ENCODE measurements around the gene PSMC1.
"Not testable (repeated sequence)": the region's sequence is repeated elsewhere in the genome, so short reads cannot be mapped to it uniquely, and the experiment has no call there.

PSMC1 gene

DNA sequence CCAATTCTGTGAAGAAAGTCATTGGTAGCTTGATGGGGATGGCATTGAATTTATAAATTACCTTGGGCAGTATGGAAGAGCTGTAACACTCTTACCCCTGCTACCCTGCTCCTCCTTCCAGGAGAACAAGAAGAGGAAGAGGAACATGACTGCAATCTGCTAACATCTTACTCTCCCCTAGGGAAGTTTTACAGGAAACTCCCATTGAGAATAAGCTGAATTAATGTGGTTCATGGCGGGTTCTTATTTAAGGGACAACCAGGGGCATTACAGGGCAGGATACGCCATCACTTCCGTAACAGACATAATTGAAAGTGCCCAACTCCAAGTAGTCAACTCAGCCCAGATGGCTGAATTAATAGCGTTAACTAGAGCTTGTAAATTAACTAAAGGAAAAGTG, 9.4 kb upstream of the PSMC1 start:
- no peak overlapping the region for H3K4me3 ChIP-seq (replicated peaks; ENCODE audit: low read depth, low read length)
- DNase-seq (ENCODE audit: extremely low read depth, low read depth), result no peak
- TF ChIP-seq, protein P1, sequence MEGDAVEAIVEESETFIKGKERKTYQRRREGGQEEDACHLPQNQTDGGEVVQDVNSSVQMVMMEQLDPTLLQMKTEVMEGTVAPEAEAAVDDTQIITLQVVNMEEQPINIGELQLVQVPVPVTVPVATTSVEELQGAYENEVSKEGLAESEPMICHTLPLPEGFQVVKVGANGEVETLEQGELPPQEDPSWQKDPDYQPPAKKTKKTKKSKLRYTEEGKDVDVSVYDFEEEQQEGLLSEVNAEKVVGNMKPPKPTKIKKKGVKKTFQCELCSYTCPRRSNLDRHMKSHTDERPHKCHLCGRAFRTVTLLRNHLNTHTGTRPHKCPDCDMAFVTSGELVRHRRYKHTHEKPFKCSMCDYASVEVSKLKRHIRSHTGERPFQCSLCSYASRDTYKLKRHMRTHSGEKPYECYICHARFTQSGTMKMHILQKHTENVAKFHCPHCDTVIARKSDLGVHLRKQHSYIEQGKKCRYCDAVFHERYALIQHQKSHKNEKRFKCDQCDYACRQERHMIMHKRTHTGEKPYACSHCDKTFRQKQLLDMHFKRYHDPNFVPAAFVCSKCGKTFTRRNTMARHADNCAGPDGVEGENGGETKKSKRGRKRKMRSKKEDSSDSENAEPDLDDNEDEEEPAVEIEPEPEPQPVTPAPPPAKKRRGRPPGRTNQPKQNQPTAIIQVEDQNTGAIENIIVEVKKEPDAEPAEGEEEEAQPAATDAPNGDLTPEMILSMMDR (IDR thresholded peaks at IDR 0.05; ENCODE audit: low read depth, low read length, missing control alignments), result no peak

- not testable (repeated sequence) for DNase-seq (ENCODE audit: extremely low read depth, low read depth); H3K4me3 ChIP-seq (replicated peaks; ENCODE audit: low read depth, low read length)
These were observed 8.9 kb upstream of the PSMC1 start for GRCh38 chr14:90247441-90247840.

GRCh38 chr14:90248594-90248993, 7.8 kb upstream of the PSMC1 start:
- H3K4me3 ChIP-seq (replicated peaks; ENCODE audit: low read depth, low read length), result no peak overlapping the region
- TF ChIP-seq, protein P1 (IDR thresholded peaks at IDR 0.05; ENCODE audit: low read depth, low read length, missing control alignments), result no peak
- DNase-seq (ENCODE audit: extremely low read depth, low read depth), result no peak

- DNase-seq (ENCODE audit: extremely low read depth, low read depth), result no peak
- TF ChIP-seq, protein P1 (IDR thresholded peaks at IDR 0.05; ENCODE audit: low read depth, low read length, missing control alignments), result no peak
- no peak overlapping the region for H3K4me3 ChIP-seq (replicated peaks; ENCODE audit: low read depth, low read length)
These were observed 2.5 kb upstream of the PSMC1 start for GRCh38 chr14:90253826-90254225.

DNA sequence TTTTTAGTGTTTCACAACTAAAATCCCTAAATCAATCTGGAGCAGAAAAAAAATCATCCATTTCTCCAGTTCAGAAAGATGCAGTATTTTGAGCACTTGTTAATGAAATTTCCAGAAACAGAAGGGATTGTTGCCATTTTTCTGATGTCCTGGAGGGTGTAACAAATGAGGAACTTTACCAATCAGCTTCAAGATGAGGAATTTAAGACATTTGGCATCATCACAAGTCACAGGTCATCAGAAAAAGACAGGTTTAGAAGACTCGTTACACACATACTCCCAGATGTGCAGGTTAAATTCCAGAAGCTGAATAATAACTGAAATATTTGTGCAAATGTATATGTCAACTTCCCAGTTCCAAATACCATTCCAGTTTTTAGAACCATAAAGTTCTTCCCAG, 482 bp upstream of the PSMC1 start:
- TF ChIP-seq, protein P1 (IDR thresholded peaks at IDR 0.05; ENCODE audit: low read depth, low read length, missing control alignments), result no peak
- peak overlapping the region; percentile 87 for H3K4me3 ChIP-seq (replicated peaks; ENCODE audit: low read depth, low read length)
- DNase-seq (ENCODE audit: extremely low read depth, low read depth), result no peak

DNA sequence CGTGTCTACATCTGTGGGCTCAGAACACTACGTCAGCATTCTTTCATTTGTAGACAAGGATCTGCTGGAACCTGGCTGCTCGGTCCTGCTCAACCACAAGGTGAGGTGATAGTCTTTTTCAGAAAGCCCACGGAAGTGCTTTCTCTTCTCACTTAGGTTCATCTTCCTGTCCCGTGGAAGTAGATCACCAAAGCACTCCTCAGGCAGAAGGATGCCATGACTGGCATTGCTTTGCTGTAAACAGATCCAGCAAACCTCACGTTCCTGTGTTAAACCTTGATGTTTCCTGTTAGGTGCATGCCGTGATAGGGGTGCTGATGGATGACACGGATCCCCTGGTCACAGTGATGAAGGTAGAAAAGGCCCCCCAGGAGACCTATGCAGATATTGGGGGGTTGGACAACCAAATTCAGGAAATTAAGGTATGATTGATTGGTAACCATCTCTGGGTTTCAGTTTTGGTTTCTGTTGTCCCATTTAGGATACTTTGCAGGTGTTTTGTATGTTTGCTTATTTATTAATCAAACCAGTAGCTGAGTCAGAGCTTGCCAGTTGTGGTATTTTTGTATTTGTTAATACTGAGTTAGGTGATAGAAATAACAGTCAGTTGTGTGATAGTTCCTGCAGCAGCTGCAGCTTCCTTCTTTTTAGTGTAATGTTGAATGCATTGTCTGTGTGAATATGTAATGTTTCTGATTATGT, 7.5 kb downstream of the PSMC1 start:
- no peak overlapping the region for H3K4me3 ChIP-seq (replicated peaks; ENCODE audit: low read depth, low read length)
- TF ChIP-seq, protein P1 (IDR thresholded peaks at IDR 0.05; ENCODE audit: low read depth, low read length, missing control alignments), result no peak
- DNase-seq (ENCODE audit: extremely low read depth, low read depth), result no peak

- TF ChIP-seq, protein P1 (IDR thresholded peaks at IDR 0.05; ENCODE audit: low read depth, low read length, missing control alignments), result no peak
- no peak for DNase-seq (ENCODE audit: extremely low read depth, low read depth)
- H3K4me3 ChIP-seq (replicated peaks; ENCODE audit: low read depth, low read length), result no peak overlapping the region
These were observed 10.2 kb downstream of the PSMC1 start for GRCh38 chr14:90266441-90267154.

Measured in HFF-Myc (cell line).